H7 (cell line): ENCODE data around the gene DIP2C. TPM values are rescaled to one million over a fixed set of nuclear protein-coding genes. Genes with fewer than 3 reads are reported as not detected.
A peak's percentile ranks its signal among the peaks of the same experiment; 100 is the strongest.
"Not testable (repeated sequence)": the region's sequence is repeated elsewhere in the genome, so short reads cannot be mapped to it uniquely, and the experiment has no call there.

Experiments used
- DNase-seq: peaks from one replicate; pipeline ENCODE4 v3.0.0; 2012
- H3K27me3 ChIP-seq: 2 replicates; pipeline ENCODE4 v1.6.0; 2011; ENCODE audit warnings: mild to moderate bottlenecking, low read length; ENCODE audit not compliant: control insufficient read depth, insufficient read depth
- H3K36me3 ChIP-seq: replicated peaks from 2 replicates; pipeline ENCODE4 v1.5.1; 2011; ENCODE audit warnings: low read length; ENCODE audit not compliant: control insufficient read depth, insufficient read depth
- H3K4me3 ChIP-seq: 2 replicates; pipeline ENCODE4 v1.5.1; 2011; ENCODE audit warnings: low read depth, mild to moderate bottlenecking, control low read depth, low read length, moderate library complexity; ENCODE audit not compliant: insufficient read depth
- total RNA-seq: library from RNA; depleted of rRNA; stranded (reverse); fragments of >200 nt; shearing (Covaris generic); gene quantifications from 2 replicates; pipeline ENCODE4 v1.2.3, GENCODE V29; 2014

Gene DIP2C
- total RNA-seq, 1 experiment from 2014 or later: 4.8 TPM

DNA sequence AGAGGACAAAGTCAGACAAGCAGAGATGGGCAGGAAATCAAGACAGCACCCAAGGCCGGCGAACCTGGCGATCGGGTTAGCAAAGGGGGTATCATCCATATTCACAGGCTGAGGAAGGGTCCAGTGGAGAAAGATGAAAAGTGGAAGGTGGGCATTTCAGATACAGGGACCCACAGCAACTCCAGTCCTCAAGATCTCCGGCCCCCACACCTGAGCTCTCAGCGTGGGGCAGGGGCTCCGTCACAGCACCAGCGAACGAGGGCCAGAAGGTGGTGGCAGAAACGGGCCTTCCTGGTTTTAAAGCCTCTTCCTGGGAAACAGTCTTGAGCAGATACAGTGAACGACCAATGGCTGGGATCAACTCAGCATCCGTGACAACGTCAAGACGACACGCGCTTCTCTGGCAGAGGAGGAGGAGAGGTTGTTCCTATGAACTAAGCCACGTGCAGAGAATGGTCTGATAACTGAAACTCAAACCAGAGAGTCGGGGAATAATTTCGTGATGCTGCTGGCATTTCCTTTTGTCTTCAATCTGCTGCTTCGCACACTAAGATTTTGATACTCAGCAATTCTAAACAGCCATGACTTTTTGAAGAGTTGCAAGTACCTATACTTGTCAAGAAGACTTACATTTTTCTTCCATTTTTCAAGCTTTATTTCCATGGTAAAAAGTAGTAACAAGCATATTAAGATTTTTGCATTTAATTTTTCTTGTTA, 334.4 kb downstream of the DIP2C start:
- DNase-seq: no peak
- H3K4me3 ChIP-seq: no peak overlapping the region
- peaks cover 1% of the 10 kb centered on the region for H3K36me3 ChIP-seq
- H3K27me3 ChIP-seq: no peaks in the 10 kb centered on the region

DNA sequence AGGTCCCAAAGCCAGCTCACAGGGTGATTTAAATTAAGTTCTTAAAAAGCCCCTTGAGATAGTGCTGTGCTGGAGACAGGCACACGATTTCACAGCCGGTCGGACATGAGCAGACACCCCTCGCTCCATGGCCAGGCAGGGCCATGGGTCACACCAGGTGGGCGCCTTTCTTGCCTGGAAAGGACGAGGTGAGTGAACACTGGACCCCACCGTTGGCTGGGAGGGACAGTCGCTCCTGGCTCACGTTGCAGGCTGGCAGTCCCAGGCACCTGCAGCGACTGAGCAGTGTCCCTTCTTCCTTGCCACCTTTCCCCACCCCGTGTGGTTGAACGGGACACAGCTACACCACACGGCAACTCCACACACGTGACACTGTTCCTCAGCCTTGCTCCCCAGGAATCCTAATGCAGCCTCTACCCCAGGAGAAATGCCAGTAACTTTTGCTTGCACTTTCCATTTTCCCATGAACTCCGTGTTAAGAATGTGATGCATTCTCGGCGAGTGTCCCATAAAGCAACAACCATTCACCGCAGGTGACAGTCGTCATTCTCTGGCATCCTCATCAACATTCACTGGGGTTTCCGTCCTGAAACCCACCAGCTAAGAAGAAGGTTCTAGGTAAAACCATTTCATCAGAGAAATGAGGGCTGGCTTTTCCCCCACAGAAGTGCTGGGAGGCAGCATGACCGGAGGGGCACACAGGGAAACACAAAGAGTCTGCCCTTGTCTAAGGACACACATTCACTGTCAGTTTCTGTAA, 336.8 kb downstream of the DIP2C start:
- Histone ChIP-seq H3K27me3 (no peaks in the 10 kb centered on the region), H3K4me3 (no peak overlapping the region), H3K36me3 (peaks cover 1% of the 10 kb centered on the region)
- peak; percentile 33 for DNase-seq

DNA sequence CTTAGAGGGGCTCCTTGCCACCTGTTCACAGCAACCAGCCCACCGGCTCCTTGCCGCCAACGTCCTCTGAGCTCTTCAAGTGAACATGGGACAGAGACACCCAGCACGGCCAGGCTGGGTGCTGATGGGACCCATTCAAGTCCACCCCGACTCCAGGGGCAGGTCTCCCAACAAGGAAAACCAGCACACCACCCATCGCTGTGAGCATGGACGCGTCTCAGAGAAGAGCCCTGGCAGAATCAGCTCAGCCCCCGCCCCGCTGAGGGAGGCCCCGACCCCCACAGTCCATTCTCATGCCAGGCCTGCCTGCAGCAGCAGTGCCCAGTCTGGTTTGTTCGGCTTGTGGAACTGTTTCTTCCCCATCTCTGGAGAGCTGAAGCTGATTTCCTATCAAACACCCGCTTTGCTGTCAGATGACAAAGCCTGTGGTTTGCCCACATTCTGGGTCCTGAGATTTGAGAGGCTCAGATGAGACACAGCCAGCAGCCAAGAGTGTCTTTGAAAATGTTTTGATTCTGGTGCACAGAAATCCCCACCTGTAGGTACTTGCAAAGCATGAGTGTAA, 337.6 kb downstream of the DIP2C start:
- peaks cover 1% of the 10 kb centered on the region for H3K36me3 ChIP-seq
- no peak overlapping the region for H3K4me3 ChIP-seq
- DNase-seq: peak; percentile 38
- H3K27me3 ChIP-seq: no peaks in the 10 kb centered on the region

GRCh38 chr10:350981-351501, 338.4 kb downstream of the DIP2C start:
- peak; percentile 25 for DNase-seq
- H3K36me3 ChIP-seq: peaks cover 1% of the 10 kb centered on the region
- H3K4me3 ChIP-seq: no peak overlapping the region
- H3K27me3 ChIP-seq: no peaks in the 10 kb centered on the region

GRCh38 chr10:349081-349480, 340.4 kb downstream of the DIP2C start:
- peak; percentile 35 for DNase-seq
- H3K36me3 ChIP-seq: no peaks in the 10 kb centered on the region; the same call in none of the 2 replicates
- no peak overlapping the region for H3K4me3 ChIP-seq

DNA sequence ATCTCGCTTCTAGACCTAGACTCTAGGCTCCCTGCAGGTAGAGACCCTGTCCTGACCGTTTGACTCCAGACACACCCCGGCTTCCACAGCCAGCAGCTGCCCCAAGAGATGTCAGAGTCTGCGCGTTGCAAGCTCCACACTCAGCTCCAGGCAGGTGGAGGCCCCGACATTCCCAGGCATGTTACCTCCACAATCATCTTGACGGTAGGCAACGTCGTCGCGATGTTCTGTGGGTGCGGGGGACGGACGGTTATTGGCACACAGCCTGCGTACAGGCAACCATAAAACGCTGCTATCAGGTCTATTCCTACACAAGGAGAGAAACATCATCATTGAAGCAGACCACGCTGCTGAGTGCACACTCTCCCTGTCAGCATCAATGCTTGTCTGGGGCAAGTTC, 341.0 kb downstream of the DIP2C start:
- peak; percentile 33 for DNase-seq
- H3K27me3 ChIP-seq: no peaks in the 10 kb centered on the region
- H3K36me3 ChIP-seq: no peaks in the 10 kb centered on the region; the same call in 1 of the 2 replicates
- no peak overlapping the region for H3K4me3 ChIP-seq

More at GRCh38 chr10:349081-349480, 340.4 kb downstream of the DIP2C start:
- H3K27me3 ChIP-seq: no peaks in the 10 kb centered on the region

DNA sequence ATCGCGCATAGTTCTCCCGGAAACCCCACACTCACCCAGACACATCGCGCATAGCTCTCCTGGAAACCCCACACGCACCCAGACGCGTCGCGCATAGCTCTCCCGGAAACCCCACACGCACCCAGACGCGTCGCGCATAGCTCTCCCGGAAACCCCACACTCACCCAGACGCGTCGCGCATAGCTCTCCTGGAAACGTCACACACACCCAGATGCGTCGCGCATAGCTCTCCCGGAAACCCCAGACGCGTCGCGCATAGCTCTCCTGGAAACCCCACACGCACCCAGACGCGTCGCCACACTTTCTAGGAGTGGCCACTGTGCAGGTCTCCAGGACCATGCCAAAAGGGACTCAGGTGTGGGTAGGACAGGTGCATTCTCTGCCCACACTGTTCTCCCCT, 341.7 kb downstream of the DIP2C start:
- not testable (repeated sequence) for DNase-seq, H3K36me3 ChIP-seq, H3K27me3 ChIP-seq, H3K4me3 ChIP-seq

- not testable (repeated sequence) for H3K36me3 ChIP-seq, H3K4me3 ChIP-seq
Measured at GRCh38 chr10:347190-347589, 342.3 kb downstream of the DIP2C start.

GRCh38 chr10:344582-345200, 344.8 kb downstream of the DIP2C start:
- peak; percentile 22 for DNase-seq
- Histone ChIP-seq H3K27me3 (no peaks in the 10 kb centered on the region), H3K36me3 (no peaks in the 10 kb centered on the region; the same call in none of the 2 replicates), H3K4me3 (no peak overlapping the region)

More at GRCh38 chr10:347190-347589, 342.3 kb downstream of the DIP2C start:
- DNase-seq, H3K27me3 ChIP-seq: not testable (repeated sequence)

GRCh38 chr10:343231-344220, 345.9 kb downstream of the DIP2C start:
- no peak for DNase-seq
- no peaks in the 10 kb centered on the region; the same call in none of the 2 replicates for H3K36me3 ChIP-seq
- H3K27me3 ChIP-seq: no peaks in the 10 kb centered on the region
- no peak overlapping the region for H3K4me3 ChIP-seq

GRCh38 chr10:341081-341740, 348.3 kb downstream of the DIP2C start:
- DNase-seq: no peak
- Histone ChIP-seq H3K4me3 (no peak overlapping the region), H3K27me3 (no peaks in the 10 kb centered on the region), H3K36me3 (peaks cover 4% of the 10 kb centered on the region)

DNA sequence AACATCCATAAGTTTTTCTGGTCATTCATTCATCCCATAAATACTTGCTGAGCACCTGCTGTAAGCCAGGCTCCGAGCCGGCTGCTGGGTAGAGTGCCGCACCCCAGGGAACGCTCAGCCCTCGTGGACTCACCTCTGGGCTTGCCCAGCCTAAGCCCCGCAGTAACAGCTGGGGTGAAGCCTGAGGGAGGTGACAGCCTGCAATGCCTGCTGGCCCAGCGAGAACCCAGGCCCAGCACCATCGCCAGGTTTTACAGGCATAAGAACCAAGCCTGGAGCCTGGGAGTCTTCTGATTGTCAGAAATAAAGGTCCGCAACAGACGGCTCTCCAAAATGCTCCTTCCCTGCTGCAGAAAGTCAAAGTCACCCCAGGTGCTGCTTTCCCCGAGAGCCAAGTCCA, 348.8 kb downstream of the DIP2C start:
- Histone ChIP-seq H3K27me3 (no peaks in the 10 kb centered on the region), H3K4me3 (no peak overlapping the region), H3K36me3 (peaks cover 4% of the 10 kb centered on the region)
- DNase-seq: peak; percentile 24

- Histone ChIP-seq H3K36me3 (peaks cover 4% of the 10 kb centered on the region), H3K4me3 (no peak overlapping the region), H3K27me3 (no peaks in the 10 kb centered on the region)
- DNase-seq: peak; percentile 18
Measured at GRCh38 chr10:339038-339391, 350.5 kb downstream of the DIP2C start.
